GM18858 (cell line): ENCODE data around the gene CEND1.

ENCODE experiments used
- ATAC-seq: cut with Tn5 transposase; IDR thresholded peaks from one replicate; pipeline ENCODE4 v1.9.1; 2021; ENCODE audit not compliant: unreplicated experiment

The CEND1 gene

GRCh38 chr11:789943-790342 lies at the start of gene CEND1:
Gene CEND1, minus strand, starts transcription at chr11:790090. Its CDS starts 1,514 bp downstream, at chr11:788576.
- ATAC-seq, result no peak

GRCh38 chr11:839280-839623 lies 49.4 kb upstream of the CEND1 start:
- no peak for ATAC-seq

GRCh38 chr11:838441-839279 lies 48.8 kb upstream of the CEND1 start:
- ATAC-seq, result no peak

- no peak for ATAC-seq
Measured at GRCh38 chr11:837990-838307, 48.1 kb upstream of the CEND1 start.

GRCh38 chr11:837189-837989 lies 47.5 kb upstream of the CEND1 start:
- no peak for ATAC-seq

- ATAC-seq, result no peak
Measured at GRCh38 chr11:836700-837099, 46.8 kb upstream of the CEND1 start.

- ATAC-seq, result no peak
Measured at GRCh38 chr11:836274-836673, 46.4 kb upstream of the CEND1 start.

GRCh38 chr11:834371-835316 lies 44.8 kb upstream of the CEND1 start:
- no peak for ATAC-seq

- ATAC-seq, result no peak
Measured at GRCh38 chr11:833849-834311, 44.0 kb upstream of the CEND1 start.

- no peak for ATAC-seq
Measured at GRCh38 chr11:833114-833791, 43.4 kb upstream of the CEND1 start.

GRCh38 chr11:832529-833113 lies 42.7 kb upstream of the CEND1 start, which contains the start of gene CD151:
Gene CD151, plus strand, starts transcription at chr11:832952. Its CDS starts 3,118 bp downstream, at chr11:836070.
- ATAC-seq, result no peak

GRCh38 chr11:831961-832528 lies 42.2 kb upstream of the CEND1 start:
- no peak for ATAC-seq

GRCh38 chr11:831118-831864 lies 41.4 kb upstream of the CEND1 start:
- ATAC-seq, result no peak

- no peak for ATAC-seq
Measured at GRCh38 chr11:830295-831117, 40.6 kb upstream of the CEND1 start.

GRCh38 chr11:829847-830294 lies 40.0 kb upstream of the CEND1 start:
- ATAC-seq, result no peak

GRCh38 chr11:829176-829846 lies 39.4 kb upstream of the CEND1 start:
- ATAC-seq, result no peak

- ATAC-seq, result no peak
Measured at GRCh38 chr11:828506-829175, 38.8 kb upstream of the CEND1 start.
